Sigmoid colon (tissue), 7 donors: ENCODE results near the gene DNAI1. TPM values are rescaled to one million over a fixed set of nuclear protein-coding genes. Genes with fewer than 3 reads are reported as not detected.

Source experiments
- DNase-seq: peaks from one replicate; pipeline ENCODE4 v3.0.0-alpha.2; 2019
- H3K27ac ChIP-seq, 4 donors: fragments of 200-600 bp; sonication (generic); one replicate each; pipeline ENCODE4 v1.5.1; 2016 to 2019; ENCODE audit warnings: mild to moderate bottlenecking in 1 of 4
- H3K27me3 ChIP-seq, 3 donors: fragments of 200-600 bp; sonication (generic); one replicate each; pipeline ENCODE4 v1.5.1; 2019; ENCODE audit warnings: mild to moderate bottlenecking in 1 of 3
- H3K36me3 ChIP-seq, 4 donors: fragments of 200-600 bp; sonication (generic); one replicate each; pipeline ENCODE4 v1.5.1; 2016 to 2019
- H3K4me1 ChIP-seq, 4 donors: fragments of 200-600 bp; sonication (generic); one replicate each; pipeline ENCODE4 v1.5.1; 2017 to 2019
- H3K4me3 ChIP-seq, 4 donors: fragments of 200-600 bp; sonication (generic); one replicate each; pipeline ENCODE4 v1.5.1; 2017 to 2019; ENCODE audit warnings: mild to moderate bottlenecking in 2 of 4, moderate library complexity in 1 of 4
- H3K9me3 ChIP-seq, 4 donors: fragments of 200-600 bp in 3 of 4; sonication (generic) in 3 of 4; one replicate each; pipeline versions ENCODE4 v1.5.1 to v1.6.1; 2013 to 2019
- EP300 ChIP-seq, 4 donors: sonication (generic); formaldehyde crosslinking; IDR thresholded peaks; one replicate each; pipeline ENCODE4 v1.6.1; 2017; ENCODE audit warnings: antibody characterized with exemption in 4 of 4
- POLR2A ChIP-seq, 2 donors: fragments of 450-650 bp; IDR thresholded peaks; one replicate each; pipeline ENCODE4 v1.6.1; 2016; ENCODE audit warnings: antibody characterized with exemption in 2 of 2, mild to moderate bottlenecking in 2 of 2, moderate library complexity in 2 of 2
- POLR2AphosphoS5 ChIP-seq, 4 donors: sonication (generic); formaldehyde crosslinking; IDR thresholded peaks; one replicate each; pipeline ENCODE4 v1.6.1; 2017; ENCODE audit warnings: antibody characterized with exemption in 4 of 4
- WGBS, 2 donors: extraction: QIAGEN DNeasy Blood & Tissue Kit; methylation state at CpG; one replicate each; pipeline ENCODE4 v1.1.7; 2013; 5-methylcytosine and 5-hydroxymethylcytosine counted together
- intact Hi-C: fragments of 100-400 bp; cut with DNase I; formaldehyde crosslinking; loops from one replicate; pipeline ENCODE4 v1.15.1; 2023
- polyA plus RNA-seq, 3 donors: library from polyadenylated mRNA; stranded (reverse); fragments of 200-250 nt; gene quantifications; one replicate each; pipeline ENCODE4 v1.2.3, GENCODE V29; 2013
- total RNA-seq, 4 donors: library from RNA; depleted of rRNA; stranded (reverse); fragments of >200 nt; gene quantifications; one replicate each; pipeline ENCODE4 v1.1.0, GENCODE V29; 2016
- TF ChIP-seq, protein P1 (sequence below), 4 experiments: fragments of 450-650 bp in 3 of 4; fragments of 200-600 bp in 1 of 4; IDR thresholded peaks; one replicate each; pipeline ENCODE4 v1.5.1; 2016 to 2019; ENCODE audit warnings: antibody characterized with exemption in 4 of 4, mild to moderate bottlenecking in 3 of 4, moderate library complexity in 2 of 4
- donor health status: healthy with polysubstance abuse.
- donor health status: Bipolar disorder and iron deficiency.
- donor health status: healthy.

DNAI1 gene
- total and polyA plus RNA-seq, 7 donors = under 0.01 to 0.01 TPM; not detected in 5

DNA sequence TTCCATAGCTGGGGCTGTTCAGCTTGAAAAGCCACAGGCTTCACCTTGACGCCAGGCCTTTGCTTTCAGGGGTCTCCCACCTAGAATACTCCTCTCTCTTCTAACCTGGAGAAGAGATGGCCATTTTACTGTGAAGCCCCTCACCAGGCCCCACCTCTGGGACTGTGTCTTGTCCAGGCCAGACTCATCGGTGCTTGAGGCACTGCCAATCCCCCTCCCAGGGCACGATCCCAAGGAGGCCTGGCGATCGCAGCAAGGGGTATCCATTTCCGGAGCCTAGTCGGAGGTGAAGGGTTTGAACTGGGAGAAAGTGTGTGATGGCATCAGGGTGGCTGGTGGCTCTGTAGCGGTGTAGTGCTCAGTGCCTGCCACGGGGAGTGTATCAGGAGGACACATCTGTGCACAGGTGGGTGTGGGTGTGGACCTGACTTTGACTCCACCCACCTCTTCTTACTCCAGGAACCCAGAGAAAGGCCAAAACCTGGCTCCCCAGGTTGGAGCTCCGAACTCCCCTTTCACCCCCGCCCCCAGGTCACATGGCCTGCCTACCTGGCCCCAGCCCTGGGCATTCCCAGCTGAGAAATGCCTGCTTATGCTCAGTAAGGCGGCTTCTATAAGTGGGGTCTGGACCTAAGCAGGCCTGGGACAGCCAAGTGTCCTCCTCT lies 91.5 kb downstream of the DNAI1 start:
- H3K9me3 ChIP-seq = no peaks in the 10 kb centered on the region
- 80 to 85% methylated on average over 12 of the region's 12 CpGs for WGBS, 2 donors
- H3K4me1 ChIP-seq = peaks cover 0 to 14% (median 6%) of the 10 kb centered on the region in 4 donors
- no peaks in the 10 kb centered on the region for H3K36me3 ChIP-seq
- no peak overlapping the region for H3K27ac ChIP-seq
- peaks cover 0 to 4% (median 0%) of the 10 kb centered on the region in 3 donors for H3K27me3 ChIP-seq
- peak; percentile 58 for DNase-seq
- TF ChIP-seq POLR2A (IDR thresholded peaks at IDR 0.05) (no peak), EP300 (IDR thresholded peaks at IDR 0.05) (no peak), POLR2AphosphoS5 (IDR thresholded peaks at IDR 0.05) (no peak)
- TF ChIP-seq, protein P1, sequence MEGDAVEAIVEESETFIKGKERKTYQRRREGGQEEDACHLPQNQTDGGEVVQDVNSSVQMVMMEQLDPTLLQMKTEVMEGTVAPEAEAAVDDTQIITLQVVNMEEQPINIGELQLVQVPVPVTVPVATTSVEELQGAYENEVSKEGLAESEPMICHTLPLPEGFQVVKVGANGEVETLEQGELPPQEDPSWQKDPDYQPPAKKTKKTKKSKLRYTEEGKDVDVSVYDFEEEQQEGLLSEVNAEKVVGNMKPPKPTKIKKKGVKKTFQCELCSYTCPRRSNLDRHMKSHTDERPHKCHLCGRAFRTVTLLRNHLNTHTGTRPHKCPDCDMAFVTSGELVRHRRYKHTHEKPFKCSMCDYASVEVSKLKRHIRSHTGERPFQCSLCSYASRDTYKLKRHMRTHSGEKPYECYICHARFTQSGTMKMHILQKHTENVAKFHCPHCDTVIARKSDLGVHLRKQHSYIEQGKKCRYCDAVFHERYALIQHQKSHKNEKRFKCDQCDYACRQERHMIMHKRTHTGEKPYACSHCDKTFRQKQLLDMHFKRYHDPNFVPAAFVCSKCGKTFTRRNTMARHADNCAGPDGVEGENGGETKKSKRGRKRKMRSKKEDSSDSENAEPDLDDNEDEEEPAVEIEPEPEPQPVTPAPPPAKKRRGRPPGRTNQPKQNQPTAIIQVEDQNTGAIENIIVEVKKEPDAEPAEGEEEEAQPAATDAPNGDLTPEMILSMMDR (IDR thresholded peaks at IDR 0.05) = no peak
- intact Hi-C loops = no loop called here
- no peak overlapping the region for H3K4me3 ChIP-seq

DNA sequence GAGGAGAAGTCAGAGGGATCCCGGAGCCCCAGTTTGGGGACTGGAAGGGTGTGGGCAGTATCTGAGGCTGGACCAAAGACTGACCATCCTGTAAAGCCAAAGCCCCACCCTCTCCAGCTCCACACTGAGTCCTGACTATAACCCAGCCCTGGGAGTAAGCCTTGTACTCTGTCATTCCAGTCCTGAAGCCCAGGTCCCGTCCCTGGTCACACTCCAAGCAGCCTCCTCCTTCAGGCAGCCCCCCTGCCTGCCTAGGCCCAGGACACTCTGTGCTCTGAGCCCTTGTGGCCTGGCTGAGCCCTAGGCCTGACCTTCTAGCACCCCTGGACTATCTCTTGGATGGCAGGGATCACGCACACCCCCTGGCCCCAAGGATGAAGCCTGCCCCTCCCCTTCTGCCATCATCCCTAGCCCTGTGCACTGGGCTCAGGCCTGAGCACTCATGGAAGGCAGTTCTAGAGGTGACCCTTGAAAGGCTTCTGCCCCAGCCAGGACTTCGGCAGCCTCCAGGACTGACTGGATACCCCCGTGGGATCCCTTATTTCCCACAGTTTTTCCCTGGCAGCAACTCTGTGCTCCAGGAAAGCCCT lies 92.2 kb downstream of the DNAI1 start:
- intact Hi-C loops = no loop called here
- Histone ChIP-seq H3K4me1 (peaks cover 0 to 14% (median 6%) of the 10 kb centered on the region in 4 donors), H3K27ac (no peak overlapping the region), H3K4me3 (no peak overlapping the region), H3K36me3 (no peaks in the 10 kb centered on the region), H3K9me3 (no peaks in the 10 kb centered on the region), H3K27me3 (peaks cover 0 to 4% (median 0%) of the 10 kb centered on the region in 3 donors)
- WGBS, 2 donors = 84% methylated on average over 5 of the region's 5 CpGs
- TF ChIP-seq, protein P1 (IDR thresholded peaks at IDR 0.05) = no peak
- no peak for TF ChIP-seq POLR2A (IDR thresholded peaks at IDR 0.05)
- TF ChIP-seq EP300 (IDR thresholded peaks at IDR 0.05) = no peak
- no peak for TF ChIP-seq POLR2AphosphoS5 (IDR thresholded peaks at IDR 0.05)
- peak; percentile 45 for DNase-seq

DNA sequence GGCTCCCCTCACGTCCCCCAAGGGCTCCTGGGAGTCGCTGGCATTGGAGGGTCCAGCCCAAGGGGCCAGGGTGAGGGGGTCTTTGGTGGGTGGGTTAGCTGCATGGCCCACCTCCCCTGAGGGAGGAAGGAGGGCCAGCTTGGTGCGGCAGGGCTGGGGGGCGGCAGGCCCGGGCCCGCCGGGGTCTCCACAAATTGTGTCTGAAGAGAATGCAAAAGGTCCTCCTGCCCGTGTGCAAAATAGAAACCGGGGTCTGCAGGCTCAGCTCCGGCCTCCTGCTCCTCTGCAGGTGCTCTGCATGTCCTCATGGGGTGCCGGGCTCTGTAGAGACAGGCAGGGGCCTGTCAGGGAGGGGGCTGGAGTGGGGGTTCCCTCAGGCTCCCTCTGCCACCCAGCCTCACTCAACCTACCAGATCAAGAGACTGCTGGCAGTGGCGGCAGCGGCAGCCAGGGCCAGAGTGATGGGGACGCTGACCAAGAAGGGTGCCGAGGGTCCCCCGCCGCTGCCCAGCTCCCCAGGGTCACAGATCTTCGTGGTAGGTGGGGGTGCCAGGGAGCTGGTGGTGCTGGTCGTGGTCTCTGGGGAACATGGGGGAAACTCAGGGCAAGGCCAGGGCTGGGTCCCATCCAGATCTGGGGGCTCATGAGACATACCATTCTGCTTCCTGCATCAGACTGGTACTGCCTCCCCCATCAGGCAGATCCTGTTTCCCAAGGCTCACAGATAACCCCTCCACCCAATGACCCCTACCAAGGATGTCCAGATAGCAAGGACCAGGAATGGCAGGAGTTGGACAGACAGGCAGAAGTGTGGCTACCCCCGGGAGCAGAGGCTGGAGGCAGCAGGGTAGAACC lies 93.4 kb downstream of the DNAI1 start:
- peak; percentile 54 for DNase-seq
- Histone ChIP-seq H3K4me3 (no peak overlapping the region), H3K27ac (no peak overlapping the region), H3K36me3 (no peaks in the 10 kb centered on the region), H3K4me1 (peaks cover 0 to 10% (median 6%) of the 10 kb centered on the region in 4 donors), H3K9me3 (no peaks in the 10 kb centered on the region), H3K27me3 (peaks cover 0 to 8% (median 0%) of the 10 kb centered on the region in 3 donors)
- WGBS, 2 donors = 88 to 92% methylated on average over 20 of the region's 20 CpGs
- TF ChIP-seq POLR2A (IDR thresholded peaks at IDR 0.05) (no peak), POLR2AphosphoS5 (IDR thresholded peaks at IDR 0.05) (no peak), EP300 (IDR thresholded peaks at IDR 0.05) (no peak)
- TF ChIP-seq, protein P1 (IDR thresholded peaks at IDR 0.05) = no peak
- intact Hi-C loops = no loop called here

DNA sequence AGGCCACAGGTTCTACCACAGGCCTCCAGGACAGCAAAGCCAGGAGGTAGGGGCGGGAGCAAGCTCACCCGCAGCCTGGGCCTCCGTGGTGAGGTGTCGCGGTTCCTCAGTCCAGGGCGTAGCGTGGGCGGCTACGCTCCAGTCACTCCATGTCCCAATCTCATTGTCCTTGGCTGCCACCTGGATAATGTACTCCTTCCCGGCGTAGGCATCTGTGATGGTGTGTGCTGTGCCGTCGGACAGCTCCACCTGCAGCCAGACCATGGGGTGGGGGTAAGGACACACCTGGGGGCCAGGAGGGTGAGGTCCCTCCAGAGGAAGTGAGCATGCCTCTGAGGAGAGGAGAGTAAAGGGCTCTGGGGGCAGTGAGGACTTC lies 94.0 kb downstream of the DNAI1 start:
- intact Hi-C loops = no loop called here
- H3K4me1 ChIP-seq = peaks cover 0 to 5% (median 4%) of the 10 kb centered on the region in 4 donors
- no peaks in the 10 kb centered on the region for H3K9me3 ChIP-seq
- no peak overlapping the region for H3K4me3 ChIP-seq
- DNase-seq = peak; percentile 35
- no peaks in the 10 kb centered on the region for H3K36me3 ChIP-seq
- peaks cover 0 to 14% (median 3%) of the 10 kb centered on the region in 3 donors for H3K27me3 ChIP-seq
- TF ChIP-seq POLR2AphosphoS5 (IDR thresholded peaks at IDR 0.05) (no peak), EP300 (IDR thresholded peaks at IDR 0.05) (no peak), POLR2A (IDR thresholded peaks at IDR 0.05) (no peak)
- TF ChIP-seq, protein P1 (IDR thresholded peaks at IDR 0.05) = no peak
- no peak overlapping the region for H3K27ac ChIP-seq
- 83 to 87% methylated on average over 13 of the region's 13 CpGs for WGBS, 2 donors
